CD14-positive monocyte (primary cell): Measurements from ENCODE around the gene L1TD1. TPM values are rescaled to one million over a fixed set of nuclear protein-coding genes. Genes with fewer than 3 reads are reported as not detected.

Experiments
- DNase-seq, 3 donors: peaks; one replicate each; pipeline ENCODE4 v3.0.0-alpha.2; 2011 to 2022
- H2AFZ ChIP-seq: 2 replicates; pipeline ENCODE4 v1.6.0; 2012; ENCODE audit warnings: mild to moderate bottlenecking, low read depth, low read length, inconsistent platforms; ENCODE audit not compliant: insufficient read depth, poor library complexity, severe bottlenecking
- H3K27ac ChIP-seq, 2 donors: 1 replicate in 1 of 2; 2 replicates in 1 of 2; pipeline ENCODE4 v1.5.1; 2012 to 2013; ENCODE audit warnings: low read length in 2 of 2, control low read depth in 1 of 2, inconsistent platforms in 1 of 2, low read depth in 1 of 2, mild to moderate bottlenecking in 1 of 2
- H3K27me3 ChIP-seq, 2 donors: one replicate each; pipeline versions ENCODE4 v1.6.0 to v1.6.1; 2011 to 2013; ENCODE audit warnings: low read length in 2 of 2; ENCODE audit not compliant: control insufficient read depth in 2 of 2, insufficient read depth in 2 of 2
- H3K36me3 ChIP-seq, 2 donors: replicated peaks in 1 of 2; 1 replicate in 1 of 2; 2 replicates in 1 of 2; pipeline versions ENCODE4 v1.5.1 to v1.6.1; 2012 to 2013; ENCODE audit warnings: low read length in 2 of 2, control low read depth in 1 of 2, inconsistent platforms in 1 of 2, mild to moderate bottlenecking in 1 of 2; ENCODE audit not compliant: insufficient read depth in 2 of 2, control insufficient read depth in 1 of 2
- H3K4me1 ChIP-seq, 2 donors: 1 replicate in 1 of 2; 2 replicates in 1 of 2; pipeline versions ENCODE4 v1.5.1 to v1.6.1; 2012 to 2013; ENCODE audit warnings: low read length in 2 of 2, control low read depth in 1 of 2, inconsistent platforms in 1 of 2, mild to moderate bottlenecking in 1 of 2, moderate library complexity in 1 of 2; ENCODE audit not compliant: insufficient read depth in 2 of 2, control insufficient read depth in 1 of 2
- H3K4me2 ChIP-seq: replicated peaks from 2 replicates; pipeline ENCODE3; 2012; ENCODE audit warnings: low read length, moderate library complexity, mild to moderate bottlenecking; ENCODE audit not compliant: poor library complexity, severe bottlenecking; ENCODE audit errors: extremely low read depth
- H3K4me3 ChIP-seq, 3 experiments: fragments of 200-600 bp in 1 of 3; sonication (generic) in 1 of 3; replicated peaks in 1 of 3; 1 replicate in 2 of 3; 2 replicates in 1 of 3; pipeline ENCODE4 v1.5.1; 2011 to 2013; ENCODE audit warnings: low read length in 3 of 3, mild to moderate bottlenecking in 3 of 3, control low read depth in 2 of 3, low read depth in 2 of 3, inconsistent platforms in 1 of 3, moderate library complexity in 1 of 3
- H3K79me2 ChIP-seq: 2 replicates; pipeline ENCODE4 v1.6.0; 2012; ENCODE audit warnings: mild to moderate bottlenecking, control low read depth, inconsistent platforms, low read length, moderate library complexity; ENCODE audit not compliant: insufficient read depth
- H3K9ac ChIP-seq: 2 replicates; pipeline ENCODE4 v1.6.0; 2017; ENCODE audit warnings: low read length, mild to moderate bottlenecking; ENCODE audit not compliant: insufficient read depth, poor library complexity, severe bottlenecking
- H3K9me3 ChIP-seq, 2 donors: replicated peaks in 1 of 2; 1 replicate in 1 of 2; 2 replicates in 1 of 2; pipeline versions ENCODE4 v1.5.1 to v1.6.1; 2012 to 2013; ENCODE audit warnings: low read length in 2 of 2, control low read depth in 1 of 2; ENCODE audit not compliant: control insufficient read depth in 1 of 2, insufficient read depth in 1 of 2
- H4K20me1 ChIP-seq: 2 replicates; pipeline ENCODE4 v1.6.0; 2012; ENCODE audit warnings: mild to moderate bottlenecking, low read length, control low read depth, moderate library complexity; ENCODE audit not compliant: insufficient read depth
- H3K27ac Mint-ChIP-seq, 7 donors: one replicate each; pipeline ENCODE4 v1.8.0; 2020; ENCODE audit warnings: mild to moderate bottlenecking in 7 of 7, mixed read lengths in 7 of 7, moderate library complexity in 6 of 7, inconsistent platforms in 2 of 7
- H3K27me3 Mint-ChIP-seq, 3 donors: one replicate each; pipeline ENCODE4 v1.8.0; 2021 to 2022; ENCODE audit warnings: low read depth in 3 of 3, mild to moderate bottlenecking in 3 of 3, mixed read lengths in 3 of 3, moderate library complexity in 3 of 3, inconsistent platforms in 1 of 3
- H3K36me3 Mint-ChIP-seq, 2 donors: one replicate each; pipeline ENCODE4 v1.8.0; 2020; ENCODE audit warnings: mixed read lengths in 2 of 2, inconsistent platforms in 1 of 2, mild to moderate bottlenecking in 1 of 2
- H3K4me1 Mint-ChIP-seq: one replicate; pipeline ENCODE4 v1.8.0; 2020; ENCODE audit warnings: mild to moderate bottlenecking, mixed read lengths
- H3K4me3 Mint-ChIP-seq, 2 donors: one replicate each; pipeline ENCODE4 v1.8.0; 2020; ENCODE audit warnings: mild to moderate bottlenecking in 2 of 2, mixed read lengths in 2 of 2, moderate library complexity in 1 of 2
- H3K9me3 Mint-ChIP-seq, 7 donors: one replicate each; pipeline ENCODE4 v1.8.0; 2020 to 2022; ENCODE audit warnings: mixed read lengths in 7 of 7, mild to moderate bottlenecking in 6 of 7, moderate library complexity in 6 of 7, inconsistent platforms in 2 of 7
- CTCF ChIP-seq: fragments of 200-600 bp; IDR thresholded peaks from one replicate; pipeline ENCODE4 v1.8.0; 2022; ENCODE audit warnings: antibody characterized with exemption, mild to moderate bottlenecking
- WGBS: methylation state at CpG from one replicate; pipeline ENCODE4 v1.1.5; 2013; ENCODE audit warnings: missing lambda C conversion rate; ENCODE audit not compliant: insufficient coverage; 5-methylcytosine and 5-hydroxymethylcytosine counted together
- intact Hi-C, 2 donors: fragments of 100-400 bp; cut with micrococcal nuclease; formaldehyde crosslinking; loops; one replicate each; pipeline versions ENCODE4 v1.15.0 to v1.15.1; 2023
- polyA plus RNA-seq, 3 donors: library from polyadenylated mRNA; depleted of rRNA in 1 of 3; unstranded in 2 of 3; stranded (reverse) in 1 of 3; fragments of 300-500 nt in 2 of 3; fragments of >200 nt in 1 of 3; fragmentation: Illumina TruSeq in 2 of 3; gene quantifications; 1 replicate in 2 of 3; 2 replicates in 1 of 3; pipeline ENCODE4 v1.2.3, GENCODE V29; 2012 to 2021

Gene L1TD1
- polyA plus RNA-seq, 3 donors, result 0.09 to 0.22 (median 0.12) TPM

DNA sequence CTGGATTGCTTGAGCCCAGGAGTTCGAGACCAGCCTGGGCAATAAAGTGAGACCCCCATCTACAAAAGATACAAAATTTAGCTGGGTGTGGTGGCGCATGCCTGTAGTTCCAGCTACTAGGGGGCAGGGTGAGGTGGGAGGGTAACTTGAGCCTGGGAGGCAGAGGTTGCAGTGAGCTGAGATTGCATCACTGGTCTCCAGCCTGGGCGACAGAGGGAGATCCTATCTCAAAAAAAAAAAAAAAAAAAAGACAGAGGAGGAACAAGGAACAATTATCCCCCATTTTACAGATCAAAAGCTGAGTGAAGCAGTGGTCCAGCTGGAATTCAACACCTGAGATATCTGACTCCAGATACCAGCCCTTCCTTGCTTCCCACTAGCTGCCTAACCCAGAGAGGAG is 34.8 kb downstream of the L1TD1 start:
- intact Hi-C loops, result no loop called here
- no peak overlapping the region for H3K4me3 ChIP-seq
- Mint-ChIP-seq H3K4me3 (no peak overlapping the region), H3K9me3 (peaks cover 0 to 3% (median 0%) of the 10 kb centered on the region in 7 donors), H3K27me3 (peaks cover 0 to 4% (median 3%) of the 10 kb centered on the region in 3 donors), H3K27ac (no peak overlapping the region), H3K36me3 (no peaks in the 10 kb centered on the region), H3K4me1 (peaks cover 26% of the 10 kb centered on the region)
- no peak overlapping the region for H2AFZ ChIP-seq
- no peaks in the 10 kb centered on the region for H3K27me3 ChIP-seq
- WGBS, result no CpG with 5 or more reads among the region's 3 CpGs
- no peak for DNase-seq
- H3K9ac ChIP-seq, result no peak overlapping the region
- H3K36me3 ChIP-seq, result no peaks in the 10 kb centered on the region
- H3K79me2 ChIP-seq, result no peaks in the 10 kb centered on the region
- no peak overlapping the region for H3K4me2 ChIP-seq
- H3K4me1 ChIP-seq, result peaks cover 2 to 12% of the 10 kb centered on the region in 2 donors
- no peaks in the 10 kb centered on the region for H3K9me3 ChIP-seq
- H3K27ac ChIP-seq, result no peak overlapping the region
- TF ChIP-seq CTCF, result no peak
- H4K20me1 ChIP-seq, result no peaks in the 10 kb centered on the region

DNA sequence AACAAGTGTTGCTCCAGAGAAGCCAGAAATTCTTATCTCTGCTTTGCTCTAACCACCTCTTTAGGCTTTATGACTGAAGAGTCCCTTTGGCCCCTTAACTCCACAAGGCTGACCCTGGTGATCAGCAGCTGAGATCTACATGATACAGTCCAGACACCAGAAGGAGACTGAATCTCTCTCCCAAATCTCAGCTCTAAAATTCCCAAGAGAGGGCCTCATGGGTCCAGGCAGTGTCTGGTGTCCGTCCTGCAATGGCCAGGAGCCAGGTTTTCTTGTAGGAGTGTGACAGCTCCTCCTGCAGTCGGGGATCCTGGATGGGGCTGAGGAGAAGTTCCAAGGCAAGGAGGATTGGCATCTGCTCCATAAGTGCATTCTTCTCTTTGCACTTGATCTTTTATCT is 35.3 kb downstream of the L1TD1 start:
- H3K27me3 ChIP-seq, result no peaks in the 10 kb centered on the region
- Mint-ChIP-seq H3K9me3 (peaks cover 0 to 3% (median 0%) of the 10 kb centered on the region in 7 donors), H3K4me1 (peaks cover 30% of the 10 kb centered on the region), H3K27me3 (peaks cover 0 to 7% (median 1%) of the 10 kb centered on the region in 3 donors), H3K36me3 (no peaks in the 10 kb centered on the region), H3K4me3 (no peak overlapping the region), H3K27ac (no peak overlapping the region)
- WGBS, result no CpG with 5 or more reads among the region's 2 CpGs
- no peak for DNase-seq
- H3K9ac ChIP-seq, result no peak overlapping the region
- H2AFZ ChIP-seq, result no peak overlapping the region
- H3K36me3 ChIP-seq, result no peaks in the 10 kb centered on the region
- no peaks in the 10 kb centered on the region for H3K9me3 ChIP-seq
- H3K27ac ChIP-seq, result no peak overlapping the region
- TF ChIP-seq CTCF, result no peak
- H3K4me1 ChIP-seq, result peaks cover 2 to 12% of the 10 kb centered on the region in 2 donors
- no peaks in the 10 kb centered on the region for H3K79me2 ChIP-seq
- intact Hi-C loops, result no loop called here
- H4K20me1 ChIP-seq, result no peaks in the 10 kb centered on the region
- no peak overlapping the region for H3K4me3 ChIP-seq
- no peak overlapping the region for H3K4me2 ChIP-seq
